Breast epithelium (tissue), 4 donors: ENCODE results near the gene ARHGEF10L. TPM values are rescaled to one million over a fixed set of nuclear protein-coding genes. Genes with fewer than 3 reads are reported as not detected.

ENCODE experiments used
- DNase-seq, 2 donors: peaks; one replicate each; pipeline ENCODE4 v3.0.0-alpha.2; 2019; ENCODE audit warnings: low spot score in 2 of 2
- H3K27ac ChIP-seq, 2 donors: fragments of 200-600 bp; sonication (generic) in 1 of 2; one replicate each; pipeline ENCODE4 v1.5.1; 2016 to 2019; ENCODE audit warnings: mild to moderate bottlenecking in 1 of 2
- H3K27me3 ChIP-seq, 2 donors: fragments of 200-600 bp; sonication (generic) in 1 of 2; one replicate each; pipeline versions ENCODE4 v1.5.1 to v1.6.0; 2017 to 2019; ENCODE audit warnings: control low read depth in 1 of 2, mild to moderate bottlenecking in 1 of 2
- H3K36me3 ChIP-seq: fragments of 200-600 bp; one replicate; pipeline ENCODE4 v1.5.1; 2019
- H3K4me1 ChIP-seq, 2 donors: fragments of 200-600 bp; sonication (generic); one replicate each; pipeline ENCODE4 v1.5.1; 2016 to 2019; ENCODE audit warnings: control low read depth in 1 of 2
- H3K4me3 ChIP-seq, 3 donors: fragments of 200-600 bp; sonication (generic); 1 replicate in 2 of 3; 2 replicates in 1 of 3; pipeline ENCODE4 v1.5.1; 2016 to 2019; ENCODE audit warnings: mild to moderate bottlenecking in 3 of 3, moderate library complexity in 2 of 3
- H3K9me3 ChIP-seq, 2 donors: fragments of 200-600 bp; sonication (generic) in 1 of 2; one replicate each; pipeline ENCODE4 v1.5.1; 2016 to 2019; ENCODE audit warnings: control low read depth in 1 of 2
- POLR2AphosphoS5 ChIP-seq, 3 donors: sonication (generic); formaldehyde crosslinking; IDR thresholded peaks; one replicate each; pipeline ENCODE4 v1.6.1; 2017; ENCODE audit warnings: antibody characterized with exemption in 3 of 3
- intact Hi-C: fragments of 100-400 bp; cut with DNase I; formaldehyde crosslinking; loops from one replicate; pipeline ENCODE4 v1.15.1; 2023; ENCODE audit warnings: low total_unique reads
- total RNA-seq, 3 donors: library from RNA; depleted of rRNA; stranded (reverse); fragments of >200 nt; gene quantifications; one replicate each; pipeline ENCODE4 v1.1.0, GENCODE V29; 2016

ARHGEF10L gene
- total RNA-seq, 3 donors from 2014 or later = 36.7 to 51.4 (median 49.8) TPM

DNA sequence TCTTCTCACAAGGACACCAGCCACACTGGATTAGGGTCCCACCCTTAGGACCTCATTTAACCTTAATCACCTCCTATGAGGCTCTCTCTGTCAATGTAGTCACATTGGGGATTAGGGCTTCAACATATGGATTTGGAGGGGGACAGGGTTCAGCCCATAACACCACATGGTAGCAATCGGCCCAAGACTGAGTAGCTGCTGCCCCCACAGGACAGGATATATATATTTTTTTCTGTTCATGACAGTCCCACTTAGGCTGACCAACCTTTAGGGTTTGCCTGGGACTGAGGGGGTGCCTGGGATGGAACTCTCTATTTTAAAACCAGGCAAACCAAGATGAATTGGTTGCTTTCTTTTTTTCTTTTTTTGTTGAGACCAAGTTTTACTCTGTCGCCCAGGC, 207.4 kb downstream of the ARHGEF10L start:
- no peaks in the 10 kb centered on the region for H3K36me3 ChIP-seq
- no peak for DNase-seq
- H3K9me3 ChIP-seq = no peaks in the 10 kb centered on the region
- no peaks in the 10 kb centered on the region for H3K4me1 ChIP-seq
- no peak overlapping the region for H3K27ac ChIP-seq
- no peak for TF ChIP-seq POLR2AphosphoS5 (IDR thresholded peaks at IDR 0.05)
- H3K27me3 ChIP-seq = no peaks in the 10 kb centered on the region
- H3K4me3 ChIP-seq = no peak overlapping the region
- intact Hi-C loops = no loop called here

Other genes with a start within 250 kb of the ARHGEF10L start
- 1 to 10 TPM in 1 of 3 donors, not detected in 2; 1.3 TPM for gene PADI4, start 231.5 kb upstream of the ARHGEF10L start, total RNA-seq
- gene PADI6, start 167.5 kb upstream of the ARHGEF10L start, total RNA-seq = not detected
- 10 to 100 TPM; 21.1 to 39.0 (median 33.2) TPM for gene RCC2, start 100.0 kb upstream of the ARHGEF10L start, total RNA-seq
- gene ACTL8, start 215.6 kb downstream of the ARHGEF10L start, total RNA-seq = not detected